ENCODE data around the gene RAD51B. TPM values are rescaled to one million over a fixed set of nuclear protein-coding genes. Genes with fewer than 3 reads are reported as not detected.
"Not testable (repeated sequence)": the region's sequence is repeated elsewhere in the genome, so short reads cannot be mapped to it uniquely, and the experiment has no call there.

Gene RAD51B
- polyA plus RNA-seq, 1 donor, result 13.3 TPM

GRCh38 chr14:68655021-68655831 is 835.6 kb downstream of the RAD51B start:
- DNase-seq, result no peak

GRCh38 chr14:68655911-68656316 is 836.3 kb downstream of the RAD51B start:
- DNase-seq, result no peak

GRCh38 chr14:68656452-68656851 is 836.9 kb downstream of the RAD51B start:
- DNase-seq, result no peak

GRCh38 chr14:68657300-68658028 is 837.9 kb downstream of the RAD51B start:
- no peak for DNase-seq

- DNase-seq, result no peak
These were observed 838.5 kb downstream of the RAD51B start for GRCh38 chr14:68658029-68658509.

GRCh38 chr14:68658943-68659931 is 839.7 kb downstream of the RAD51B start:
- peak; percentile 62 for DNase-seq

GRCh38 chr14:68660495-68660894 is 840.9 kb downstream of the RAD51B start:
- no peak for DNase-seq

- DNase-seq, result no peak
These were observed 841.9 kb downstream of the RAD51B start for GRCh38 chr14:68661226-68662225.

- no peak for DNase-seq
These were observed 842.8 kb downstream of the RAD51B start for GRCh38 chr14:68662392-68662791.

GRCh38 chr14:68662826-68663225 is 843.2 kb downstream of the RAD51B start:
- not testable (repeated sequence) for DNase-seq

- no peak for DNase-seq
These were observed 844.0 kb downstream of the RAD51B start for GRCh38 chr14:68663385-68664076.

GRCh38 chr14:68664225-68664681 is 844.7 kb downstream of the RAD51B start:
- DNase-seq, result no peak

GRCh38 chr14:68665131-68665530 is 845.6 kb downstream of the RAD51B start:
- no peak for DNase-seq

- no peak for DNase-seq
These were observed 846.2 kb downstream of the RAD51B start for GRCh38 chr14:68665792-68666204.

- DNase-seq, result no peak
These were observed 846.7 kb downstream of the RAD51B start for GRCh38 chr14:68666236-68666635.

- DNase-seq, result no peak
These were observed 847.3 kb downstream of the RAD51B start for GRCh38 chr14:68666899-68667298.

GRCh38 chr14:68667313-68667791 is 847.8 kb downstream of the RAD51B start:
- no peak for DNase-seq

GRCh38 chr14:68668028-68668427 is 848.4 kb downstream of the RAD51B start:
- no peak for DNase-seq

GRCh38 chr14:68668531-68668930 is 849.0 kb downstream of the RAD51B start:
- no peak for DNase-seq

GRCh38 chr14:68669111-68669511 is 849.5 kb downstream of the RAD51B start:
- DNase-seq, result no peak

Measured in left kidney (tissue), 2 donors.